Osteoblast (primary cell): ENCODE data around the gene TTC27. TPM values are rescaled to one million over a fixed set of nuclear protein-coding genes. Genes with fewer than 3 reads are reported as not detected.
A peak's percentile ranks its signal among the peaks of the same experiment; 100 is the strongest.

Experiments used
- DNase-seq: peaks from one replicate; pipeline ENCODE4 v3.0.0; 2011; ENCODE audit warnings: low spot score, mixed read lengths; ENCODE audit not compliant: insufficient read length; ENCODE audit errors: missing footprints
- H2AFZ ChIP-seq: 2 replicates; pipeline ENCODE4 v1.6.0; 2011; ENCODE audit warnings: mild to moderate bottlenecking, low read length
- H3K27ac ChIP-seq: 2 replicates; pipeline ENCODE4 v1.5.1; 2011; ENCODE audit warnings: mild to moderate bottlenecking, low read depth, low read length, moderate library complexity
- H3K27me3 ChIP-seq: 2 replicates; pipeline ENCODE4 v1.6.0; 2012; ENCODE audit warnings: mild to moderate bottlenecking, control low read depth, inconsistent platforms, low read length, moderate library complexity; ENCODE audit not compliant: insufficient read depth
- H3K36me3 ChIP-seq: 2 replicates; pipeline ENCODE4 v1.5.1; 2011; ENCODE audit warnings: mild to moderate bottlenecking, low read length, control low read depth, moderate library complexity; ENCODE audit not compliant: insufficient read depth
- H3K4me1 ChIP-seq: 2 replicates; pipeline ENCODE4 v1.5.1; 2011; ENCODE audit warnings: mild to moderate bottlenecking, low read length, control low read depth, moderate library complexity; ENCODE audit not compliant: insufficient read depth
- H3K4me2 ChIP-seq: 2 replicates; pipeline ENCODE4 v1.6.0; 2011; ENCODE audit warnings: mild to moderate bottlenecking, low read length; ENCODE audit not compliant: insufficient read depth
- H3K4me3 ChIP-seq: fragments of 200-600 bp; sonication (generic); 3 replicates; pipeline ENCODE4 v1.5.1; 2012; ENCODE audit warnings: mild to moderate bottlenecking, low read length, inconsistent platforms; ENCODE audit not compliant: insufficient read depth
- H3K79me2 ChIP-seq: 2 replicates; pipeline ENCODE4 v1.6.0; 2012; ENCODE audit warnings: mild to moderate bottlenecking, low read length, control low read depth, inconsistent platforms; ENCODE audit not compliant: insufficient read depth
- H3K9me3 ChIP-seq: 2 replicates; pipeline ENCODE4 v1.5.1; 2011; ENCODE audit warnings: low read depth, low read length, control low read depth
- H4K20me1 ChIP-seq: 2 replicates; pipeline ENCODE4 v1.6.0; 2012; ENCODE audit warnings: mild to moderate bottlenecking, low read length, control low read depth; ENCODE audit not compliant: insufficient read depth
- CTCF ChIP-seq: IDR thresholded peaks from 2 replicates; pipeline ENCODE4 v1.5.1; 2011; ENCODE audit warnings: mild to moderate bottlenecking, low read depth, low read length, moderate library complexity; ENCODE audit errors: extremely low read depth
- total RNA-seq: library from RNA; depleted of rRNA; stranded (reverse); fragments of >200 nt; gene quantifications from 2 replicates; pipeline ENCODE4 v1.2.3, GENCODE V29; 2012

Gene TTC27
- total RNA-seq, 1 donor = 25.3 TPM

- peak overlapping the region; percentile 84 for H3K27ac ChIP-seq
Measured at GRCh38 chr2:32647180-32647651, 19.4 kb downstream of the TTC27 start.

GRCh38 chr2:32652555-32653209, 24.8 kb downstream of the TTC27 start:
- H3K4me1 ChIP-seq = peaks cover 11% of the 10 kb centered on the region
- peak overlapping the region; percentile 81 for H3K4me2 ChIP-seq
- peak overlapping the region; percentile 10 for H2AFZ ChIP-seq
- peaks cover 14% of the 10 kb centered on the region for H3K36me3 ChIP-seq
- H3K9me3 ChIP-seq = no peaks in the 10 kb centered on the region
- TF ChIP-seq CTCF = no peak
- DNase-seq = no peak
- no peaks in the 10 kb centered on the region for H3K79me2 ChIP-seq
- H3K4me3 ChIP-seq = peak overlapping the region; percentile 41
- no peaks in the 10 kb centered on the region for H3K27me3 ChIP-seq
- peak overlapping the region; percentile 61 for H3K27ac ChIP-seq
- no peaks in the 10 kb centered on the region for H4K20me1 ChIP-seq

More at GRCh38 chr2:32647180-32647651, 19.4 kb downstream of the TTC27 start:
- Histone ChIP-seq H3K4me3 (peak overlapping the region; percentile 16), H3K79me2 (no peaks in the 10 kb centered on the region), H3K36me3 (peaks cover 23% of the 10 kb centered on the region), H3K27me3 (no peaks in the 10 kb centered on the region), H3K4me2 (peak overlapping the region; percentile 47), H4K20me1 (no peaks in the 10 kb centered on the region), H3K4me1 (peaks cover 11% of the 10 kb centered on the region), H3K9me3 (no peaks in the 10 kb centered on the region), H2AFZ (no peak overlapping the region)
- peak; percentile 57 for DNase-seq
- TF ChIP-seq CTCF = no peak

- Histone ChIP-seq H3K79me2 (peaks cover 2% of the 10 kb centered on the region), H3K27ac (no peak overlapping the region), H3K4me1 (peaks cover 10% of the 10 kb centered on the region), H3K4me3 (no peak overlapping the region), H3K27me3 (no peaks in the 10 kb centered on the region), H3K9me3 (no peaks in the 10 kb centered on the region), H2AFZ (no peak overlapping the region), H3K36me3 (peaks cover 8% of the 10 kb centered on the region), H3K4me2 (no peak overlapping the region), H4K20me1 (no peaks in the 10 kb centered on the region)
- no peak for DNase-seq
- TF ChIP-seq CTCF = no peak
Measured at GRCh38 chr2:32656069-32656468, 28.2 kb downstream of the TTC27 start.

- TF ChIP-seq CTCF = no peak
- DNase-seq = peak; percentile 57
- no peaks in the 10 kb centered on the region for H3K27me3 ChIP-seq
Measured at GRCh38 chr2:32663864-32664263, 36.0 kb downstream of the TTC27 start.

More at GRCh38 chr2:32663864-32664263, 36.0 kb downstream of the TTC27 start:
- Histone ChIP-seq H3K4me3 (no peak overlapping the region), H3K9me3 (no peaks in the 10 kb centered on the region), H4K20me1 (no peaks in the 10 kb centered on the region), H3K36me3 (peaks cover 3% of the 10 kb centered on the region), H3K79me2 (peaks cover 5% of the 10 kb centered on the region), H3K27ac (no peak overlapping the region), H3K4me2 (no peak overlapping the region), H3K4me1 (no peaks in the 10 kb centered on the region), H2AFZ (no peak overlapping the region)
